Stimulated activated CD4-positive, alpha-beta T cell treated with anti-CD3 and anti-CD28 coated beads, Interleukin-1b, Interleukin-23, amount 100 ng/mL, for 4 hours (primary cell): Measurements from ENCODE around the gene ABCA7.
"Not testable (repeated sequence)": the region's sequence is repeated elsewhere in the genome, so short reads cannot be mapped to it uniquely, and the experiment has no call there.

ENCODE experiments used
- DNase-seq, 2 donors: peaks; one replicate each; pipeline ENCODE4 v3.0.0-alpha.2; 2020; ENCODE audit warnings: low read depth in 2 of 2

The ABCA7 gene

GRCh38 chr19:1017115-1017905, 22.6 kb upstream of the ABCA7 start:
- DNase-seq = no peak

- DNase-seq = no peak
These were observed 22.0 kb upstream of the ABCA7 start for GRCh38 chr19:1017906-1018305.

GRCh38 chr19:1018393-1018792, 21.5 kb upstream of the ABCA7 start:
- DNase-seq = no peak

- DNase-seq = no peak
These were observed 20.8 kb upstream of the ABCA7 start for GRCh38 chr19:1018932-1019615.

- DNase-seq = no peak
These were observed 20.3 kb upstream of the ABCA7 start for GRCh38 chr19:1019616-1019961.

GRCh38 chr19:1019980-1020867, 19.7 kb upstream of the ABCA7 start:
- DNase-seq = peak in 1 of 2 donors; percentile 36

GRCh38 chr19:1020868-1021425, 19.0 kb upstream of the ABCA7 start, which contains the start of gene TMEM259:
TSS of gene TMEM259 (minus strand) at chr19:1021123. CDS start at chr19:1020996, 127 bp downstream.
- peak; percentile 94 to 98 for DNase-seq

GRCh38 chr19:1023883-1024188, 16.1 kb upstream of the ABCA7 start:
- not testable (repeated sequence) for DNase-seq

- not testable (repeated sequence) for DNase-seq
These were observed 14.8 kb upstream of the ABCA7 start for GRCh38 chr19:1025080-1025479.

- DNase-seq = peak in 1 of 2 donors; percentile 66
These were observed 13.7 kb upstream of the ABCA7 start, which contains the start of gene CNN2 for GRCh38 chr19:1025960-1026782. TSS of gene CNN2 (plus strand) at chr19:1026608. CDS start at chr19:1026662, 54 bp downstream.

- no peak for DNase-seq
These were observed 12.9 kb upstream of the ABCA7 start for GRCh38 chr19:1026783-1027649.

- DNase-seq = no peak
These were observed 12.3 kb upstream of the ABCA7 start for GRCh38 chr19:1027650-1028061.

- peak in 1 of 2 donors; percentile 37 for DNase-seq
These were observed 11.6 kb upstream of the ABCA7 start for GRCh38 chr19:1028062-1028926.

GRCh38 chr19:1032264-1032867, 7.5 kb upstream of the ABCA7 start:
- DNase-seq = no peak

GRCh38 chr19:1035998-1036621, 3.8 kb upstream of the ABCA7 start:
- DNase-seq = no peak

- DNase-seq = no peak
These were observed 2.3 kb upstream of the ABCA7 start for GRCh38 chr19:1037621-1038064.

- DNase-seq = no peak
These were observed 795 bp upstream of the ABCA7 start for GRCh38 chr19:1038978-1039645.
